Smooth muscle cell (in vitro differentiated cells): ENCODE measurements around the gene NEMF. TPM values are rescaled to one million over a fixed set of nuclear protein-coding genes. Genes with fewer than 3 reads are reported as not detected.
"Not testable (repeated sequence)": the region's sequence is repeated elsewhere in the genome, so short reads cannot be mapped to it uniquely, and the experiment has no call there.

Experiments used
- DNase-seq: peaks from one replicate; lab custom pipeline; 2025; ENCODE audit not compliant: unreplicated experiment; lab: John Stamatoyannopoulos, UW
- H2AFZ ChIP-seq: fragments of 200-600 bp; sonication (generic); 2 replicates; pipeline ENCODE4 v1.6.0; 2016; ENCODE audit warnings: antibody characterized with exemption, low read depth, mild to moderate bottlenecking
- H3F3A ChIP-seq: fragments of 200-600 bp; sonication (generic); 2 replicates; pipeline ENCODE4 v1.6.0; 2017; ENCODE audit warnings: antibody characterized with exemption, low read depth
- H3K27ac ChIP-seq: fragments of 200-600 bp; sonication (generic); 2 replicates; pipeline ENCODE4 v1.5.1; 2016; ENCODE audit warnings: low read depth, mild to moderate bottlenecking
- H3K27me3 ChIP-seq: fragments of 200-600 bp; sonication (generic); 2 replicates; pipeline ENCODE4 v1.6.1; 2016; ENCODE audit warnings: low read depth, mild to moderate bottlenecking
- H3K36me3 ChIP-seq: fragments of 200-600 bp; sonication (generic); 2 replicates; pipeline ENCODE4 v1.5.1; 2016; ENCODE audit warnings: low read depth
- H3K4me1 ChIP-seq: fragments of 200-600 bp; sonication (generic); 2 replicates; pipeline ENCODE4 v1.5.1; 2016; ENCODE audit warnings: low read depth
- H3K4me2 ChIP-seq: fragments of 200-600 bp; sonication (generic); 2 replicates; pipeline ENCODE4 v1.6.0; 2016; ENCODE audit warnings: mild to moderate bottlenecking
- H3K4me3 ChIP-seq: fragments of 200-600 bp; sonication (generic); 2 replicates; pipeline ENCODE4 v1.5.1; 2016; ENCODE audit warnings: mild to moderate bottlenecking
- H3K79me2 ChIP-seq: fragments of 200-600 bp; sonication (generic); 2 replicates; pipeline ENCODE4 v1.6.0; 2016; ENCODE audit warnings: low read depth, mild to moderate bottlenecking
- H3K9ac ChIP-seq: fragments of 200-600 bp; sonication (generic); 2 replicates; pipeline ENCODE4 v1.6.0; 2016; ENCODE audit warnings: low read depth
- H3K9me3 ChIP-seq: fragments of 200-600 bp; sonication (generic); replicated peaks from 2 replicates; pipeline ENCODE4 v1.5.1; 2016; ENCODE audit warnings: low read depth
- H4K20me1 ChIP-seq: fragments of 200-600 bp; sonication (generic); 2 replicates; pipeline ENCODE4 v1.6.0; 2016; ENCODE audit warnings: low read depth
- CTCF ChIP-seq: fragments of 200-600 bp; sonication (generic); IDR thresholded peaks from 2 replicates; pipeline ENCODE4 v1.5.1; 2017; ENCODE audit warnings: borderline replicate concordance, mild to moderate bottlenecking, antibody characterized with exemption; ENCODE audit not compliant: insufficient read depth, poor library complexity, severe bottlenecking
- WGBS: methylation state at CpG from one replicate; pipeline ENCODE4 v1.1.7; 2016; ENCODE audit warnings: low lambda C conversion rate; 5-methylcytosine and 5-hydroxymethylcytosine counted together
- polyA plus RNA-seq: library from polyadenylated mRNA; unstranded; fragments of >200 nt; fragmentation: Nextera tagmentation; extraction: Ambion mirVana; gene quantifications from 2 replicates; pipeline ENCODE4 v1.2.1, GENCODE V29; 2016
- total RNA-seq: library from RNA; depleted of rRNA; stranded (reverse); fragments of >200 nt; gene quantifications from 2 replicates; pipeline ENCODE4 v1.2.3, GENCODE V29; 2014

NEMF gene
- total and polyA plus RNA-seq, 2 experiments from 2014 or later: 41.2 TPM

- 78% methylated on average over 1 of the region's 1 CpG for WGBS
- TF ChIP-seq CTCF: no peak
- Histone ChIP-seq H3K4me2 (peak overlapping the region; percentile 98), H4K20me1 (peaks cover 53% of the 10 kb centered on the region), H3K36me3 (peaks cover 2% of the 10 kb centered on the region), H3K4me3 (peak overlapping the region; percentile 96), H2AFZ (no peak overlapping the region), H3K27me3 (no peaks in the 10 kb centered on the region), H3K79me2 (peaks cover 55% of the 10 kb centered on the region), H3K9me3 (no peaks in the 10 kb centered on the region), H3F3A (peaks cover 19% of the 10 kb centered on the region), H3K27ac (peak overlapping the region; percentile 98), H3K9ac (no peak overlapping the region), H3K4me1 (peaks cover 25% of the 10 kb centered on the region)
- DNase-seq: no peak
Measured at GRCh38 chr14:49897965-49898364, 45.4 kb upstream of the NEMF start.

- Histone ChIP-seq H3K4me3 (peak overlapping the region; percentile 96), H3K9me3 (no peaks in the 10 kb centered on the region), H3F3A (peaks cover 19% of the 10 kb centered on the region), H3K4me2 (peak overlapping the region; percentile 98), H2AFZ (no peak overlapping the region), H3K9ac (peak overlapping the region; percentile 98), H3K27me3 (no peaks in the 10 kb centered on the region), H3K79me2 (peaks cover 56% of the 10 kb centered on the region), H3K36me3 (peaks cover 2% of the 10 kb centered on the region), H3K4me1 (peaks cover 25% of the 10 kb centered on the region), H4K20me1 (peaks cover 53% of the 10 kb centered on the region), H3K27ac (peak overlapping the region; percentile 98)
- 79% methylated on average over 1 of the region's 1 CpG for WGBS
- DNase-seq: no peak
- no peak for TF ChIP-seq CTCF
Measured at GRCh38 chr14:49897414-49897813, 44.8 kb upstream of the NEMF start.

DNA sequence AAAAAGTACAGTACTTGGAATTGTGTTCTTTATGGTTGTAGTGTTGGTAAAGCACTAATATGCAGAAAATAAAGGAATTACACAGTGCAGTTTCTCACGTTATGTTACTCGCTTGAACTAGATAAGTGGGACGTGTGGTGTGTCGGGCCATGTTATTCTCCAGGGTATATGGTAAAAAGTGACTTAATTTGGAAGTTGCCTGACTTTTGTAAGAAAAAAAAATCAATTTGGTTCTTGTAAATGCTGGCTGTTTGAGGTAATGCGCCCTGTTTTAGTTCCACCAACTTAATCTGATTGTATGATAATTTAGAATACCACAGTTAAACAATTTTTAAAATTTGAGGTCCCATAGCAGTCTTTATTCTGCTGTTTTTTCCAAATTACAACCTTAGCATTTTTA, 44.4 kb upstream of the NEMF start:
- no peak overlapping the region for H2AFZ ChIP-seq
- H3F3A ChIP-seq: peaks cover 20% of the 10 kb centered on the region
- 32% methylated on average over 5 of the region's 5 CpGs for WGBS
- peaks cover 56% of the 10 kb centered on the region for H3K79me2 ChIP-seq
- no peak for TF ChIP-seq CTCF
- peaks cover 53% of the 10 kb centered on the region for H4K20me1 ChIP-seq
- peak overlapping the region; percentile 98 for H3K27ac ChIP-seq
- H3K9ac ChIP-seq: peak overlapping the region; percentile 98
- no peak for DNase-seq
- no peaks in the 10 kb centered on the region for H3K27me3 ChIP-seq
- H3K4me3 ChIP-seq: peak overlapping the region; percentile 96
- peaks cover 27% of the 10 kb centered on the region for H3K4me1 ChIP-seq
- peak overlapping the region; percentile 98 for H3K4me2 ChIP-seq
- H3K9me3 ChIP-seq: no peaks in the 10 kb centered on the region
- H3K36me3 ChIP-seq: peaks cover 2% of the 10 kb centered on the region

DNA sequence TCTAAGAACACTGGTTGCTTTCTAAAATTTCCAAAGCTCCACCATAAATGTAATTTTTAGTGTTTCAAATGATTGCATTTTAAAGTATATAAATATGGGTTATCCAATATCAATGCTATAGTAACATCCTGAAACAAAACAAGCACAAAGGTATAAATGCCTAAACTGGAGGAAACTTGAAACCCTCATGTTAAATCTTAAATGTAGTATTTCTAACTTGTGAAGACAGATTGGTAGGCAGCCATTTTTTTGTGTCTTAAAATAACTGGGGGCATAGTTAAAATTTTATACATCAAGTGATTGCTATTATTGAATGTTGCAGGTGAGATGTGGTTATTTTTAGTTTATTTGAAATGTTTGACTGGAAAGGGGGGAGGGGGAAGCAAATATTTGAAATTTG, 43.7 kb upstream of the NEMF start:
- peaks cover 60% of the 10 kb centered on the region for H3K79me2 ChIP-seq
- peak overlapping the region; percentile 98 for H3K27ac ChIP-seq
- peaks cover 23% of the 10 kb centered on the region for H3F3A ChIP-seq
- H2AFZ ChIP-seq, H3K36me3 ChIP-seq, H3K27me3 ChIP-seq, H3K9me3 ChIP-seq, DNase-seq: not testable (repeated sequence)
- peak overlapping the region; percentile 98 for H3K9ac ChIP-seq
- peak overlapping the region; percentile 96 for H3K4me3 ChIP-seq
- peaks cover 53% of the 10 kb centered on the region for H4K20me1 ChIP-seq
- H3K4me2 ChIP-seq: peak overlapping the region; percentile 98
- H3K4me1 ChIP-seq: peaks cover 28% of the 10 kb centered on the region
